Gastroesophageal sphincter (tissue), 3 donors: ENCODE data around the gene LTN1.

Experiments
- CTCF ChIP-seq, 4 experiments: fragments of 200-600 bp in 2 of 4; fragments of 450-650 bp in 2 of 4; sonication (generic) in 1 of 4; IDR thresholded peaks; one replicate each; pipeline ENCODE4 v1.5.1; 2017 to 2019; ENCODE audit warnings: antibody characterized with exemption in 4 of 4, mild to moderate bottlenecking in 2 of 4, moderate library complexity in 2 of 4
- POLR2A ChIP-seq, 2 donors: fragments of 450-650 bp; IDR thresholded peaks; one replicate each; pipeline ENCODE4 v1.6.1; 2017; ENCODE audit warnings: antibody characterized with exemption in 2 of 2, mild to moderate bottlenecking in 2 of 2, moderate library complexity in 1 of 2
- POLR2AphosphoS5 ChIP-seq: sonication (generic); formaldehyde crosslinking; IDR thresholded peaks from one replicate; pipeline ENCODE4 v1.6.1; 2017; ENCODE audit warnings: antibody characterized with exemption

- TF ChIP-seq CTCF (IDR thresholded peaks at IDR 0.05) (no peak), POLR2A (IDR thresholded peaks at IDR 0.05) (no peak), POLR2AphosphoS5 (no peak)
Observed at GRCh38 chr21:28928578-28929420, 63.9 kb downstream of the LTN1 start.
